Chondrocyte (in vitro differentiated cells): ENCODE data around the gene POPDC3. TPM values are rescaled to one million over a fixed set of nuclear protein-coding genes. Genes with fewer than 3 reads are reported as not detected.

Experiments
- DNase-seq: peaks from one replicate; pipeline ENCODE4 v3.0.0; 2021; ENCODE audit warnings: mixed read lengths, low spot score
- H3K27ac Mint-ChIP-seq: one replicate; pipeline ENCODE4 v1.8.0; 2021; ENCODE audit warnings: mild to moderate bottlenecking, moderate library complexity, mixed read lengths; ENCODE audit not compliant: unreplicated experiment
- H3K27me3 Mint-ChIP-seq: 2 replicates; pipeline ENCODE4 v1.8.0; 2021; ENCODE audit warnings: low read depth, mixed read lengths
- H3K36me3 Mint-ChIP-seq: 2 replicates; pipeline ENCODE4 v1.8.0; 2021; ENCODE audit warnings: low read depth, mixed read lengths
- H3K4me1 Mint-ChIP-seq: 2 replicates; pipeline ENCODE4 v1.8.0; 2021; ENCODE audit warnings: low read depth, mild to moderate bottlenecking, mixed read lengths
- H3K4me3 Mint-ChIP-seq: one replicate; pipeline ENCODE4 v1.8.0; 2021; ENCODE audit warnings: mild to moderate bottlenecking, moderate library complexity, mixed read lengths; ENCODE audit not compliant: unreplicated experiment
- H3K9me3 Mint-ChIP-seq: 2 replicates; pipeline ENCODE4 v1.8.0; 2021; ENCODE audit warnings: low read depth, mixed read lengths
- total RNA-seq: library from RNA; stranded (reverse); gene quantifications from 3 replicates; pipeline ENCODE4 v1.2.1, GENCODE V29; 2021
- TF ChIP-seq, protein P1 (sequence below): fragments of 200-600 bp; sonication (generic); IDR thresholded peaks from 2 replicates; pipeline ENCODE4 v1.5.0; 2021; ENCODE audit warnings: antibody characterized with exemption, mild to moderate bottlenecking, moderate library complexity

Gene POPDC3
- total RNA-seq, 1 donor from 2014 or later: 2.6 TPM

GRCh38 chr6:105137388-105137787 is 42.4 kb downstream of the POPDC3 start:
- H3K27me3 Mint-ChIP-seq: no peaks in the 10 kb centered on the region
- peaks cover 18% of the 10 kb centered on the region for H3K4me1 Mint-ChIP-seq
- H3K4me3 Mint-ChIP-seq: peak overlapping the region; percentile 78
- peak overlapping the region; percentile 42 for H3K27ac Mint-ChIP-seq
- no peaks in the 10 kb centered on the region for H3K9me3 Mint-ChIP-seq
- H3K36me3 Mint-ChIP-seq: no peaks in the 10 kb centered on the region
- no peak for DNase-seq
- TF ChIP-seq, protein P1, sequence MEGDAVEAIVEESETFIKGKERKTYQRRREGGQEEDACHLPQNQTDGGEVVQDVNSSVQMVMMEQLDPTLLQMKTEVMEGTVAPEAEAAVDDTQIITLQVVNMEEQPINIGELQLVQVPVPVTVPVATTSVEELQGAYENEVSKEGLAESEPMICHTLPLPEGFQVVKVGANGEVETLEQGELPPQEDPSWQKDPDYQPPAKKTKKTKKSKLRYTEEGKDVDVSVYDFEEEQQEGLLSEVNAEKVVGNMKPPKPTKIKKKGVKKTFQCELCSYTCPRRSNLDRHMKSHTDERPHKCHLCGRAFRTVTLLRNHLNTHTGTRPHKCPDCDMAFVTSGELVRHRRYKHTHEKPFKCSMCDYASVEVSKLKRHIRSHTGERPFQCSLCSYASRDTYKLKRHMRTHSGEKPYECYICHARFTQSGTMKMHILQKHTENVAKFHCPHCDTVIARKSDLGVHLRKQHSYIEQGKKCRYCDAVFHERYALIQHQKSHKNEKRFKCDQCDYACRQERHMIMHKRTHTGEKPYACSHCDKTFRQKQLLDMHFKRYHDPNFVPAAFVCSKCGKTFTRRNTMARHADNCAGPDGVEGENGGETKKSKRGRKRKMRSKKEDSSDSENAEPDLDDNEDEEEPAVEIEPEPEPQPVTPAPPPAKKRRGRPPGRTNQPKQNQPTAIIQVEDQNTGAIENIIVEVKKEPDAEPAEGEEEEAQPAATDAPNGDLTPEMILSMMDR: no peak

GRCh38 chr6:105136431-105137350 is 43.1 kb downstream of the POPDC3 start:
- Mint-ChIP-seq H3K36me3 (peaks cover 2% of the 10 kb centered on the region), H3K4me1 (peaks cover 18% of the 10 kb centered on the region), H3K9me3 (no peaks in the 10 kb centered on the region), H3K27me3 (no peaks in the 10 kb centered on the region), H3K4me3 (peak overlapping the region; percentile 78), H3K27ac (no peak overlapping the region)
- TF ChIP-seq, protein P1: peak; percentile 61
- no peak for DNase-seq

DNA sequence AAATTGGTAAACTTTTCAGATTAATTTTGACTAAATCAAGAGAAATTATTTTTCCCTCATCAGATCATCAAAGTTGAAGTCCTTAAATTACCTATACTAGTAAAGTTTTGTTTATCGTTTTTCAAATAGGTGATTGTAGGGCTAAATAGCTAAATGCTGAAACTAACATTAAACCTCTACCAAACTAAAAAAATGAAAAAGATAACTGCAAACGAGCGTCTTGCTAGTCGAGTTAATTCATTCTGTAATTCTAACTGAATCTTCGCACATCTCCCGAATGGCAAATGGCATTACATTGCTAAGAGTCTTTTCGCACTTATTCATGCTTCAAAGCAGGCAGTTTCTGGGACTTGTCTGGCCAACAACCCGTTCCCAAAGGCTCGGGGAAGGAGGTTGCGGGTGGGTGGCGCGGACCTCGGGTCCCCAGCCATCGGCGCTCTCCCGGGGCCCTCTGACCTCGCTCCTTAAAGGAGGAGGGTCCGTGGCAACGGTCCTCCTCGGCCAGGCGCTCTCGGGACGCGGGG is 43.8 kb downstream of the POPDC3 start:
- Mint-ChIP-seq H3K9me3 (no peaks in the 10 kb centered on the region), H3K4me1 (peaks cover 15% of the 10 kb centered on the region), H3K36me3 (peaks cover 3% of the 10 kb centered on the region), H3K27ac (no peak overlapping the region), H3K27me3 (no peaks in the 10 kb centered on the region), H3K4me3 (peak overlapping the region; percentile 75)
- TF ChIP-seq, protein P1: no peak
- DNase-seq: no peak

DNA sequence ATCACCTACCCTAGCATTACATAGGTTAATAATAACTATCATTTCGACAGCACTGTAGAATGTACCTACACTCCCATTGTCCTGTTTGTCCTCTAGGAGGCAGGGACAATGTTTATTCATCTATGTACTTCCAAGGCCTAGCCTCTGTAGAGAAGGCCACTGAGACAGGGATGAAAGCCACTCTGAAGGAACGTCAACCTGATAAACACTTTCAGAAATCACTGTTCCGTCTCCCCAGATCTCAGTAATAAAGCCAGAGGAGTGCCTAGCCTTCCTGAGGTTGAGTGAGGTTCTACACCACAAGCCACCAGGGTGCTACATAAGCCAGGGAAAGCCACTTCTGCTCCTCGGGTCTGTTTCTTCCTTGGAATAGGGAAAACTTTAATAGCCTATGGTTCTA is 44.8 kb downstream of the POPDC3 start:
- no peaks in the 10 kb centered on the region for H3K9me3 Mint-ChIP-seq
- peaks cover 3% of the 10 kb centered on the region for H3K36me3 Mint-ChIP-seq
- peaks cover 15% of the 10 kb centered on the region for H3K4me1 Mint-ChIP-seq
- H3K4me3 Mint-ChIP-seq: no peak overlapping the region
- H3K27me3 Mint-ChIP-seq: no peaks in the 10 kb centered on the region
- no peak overlapping the region for H3K27ac Mint-ChIP-seq
- no peak for DNase-seq
- TF ChIP-seq, protein P1: peak; percentile 55

DNA sequence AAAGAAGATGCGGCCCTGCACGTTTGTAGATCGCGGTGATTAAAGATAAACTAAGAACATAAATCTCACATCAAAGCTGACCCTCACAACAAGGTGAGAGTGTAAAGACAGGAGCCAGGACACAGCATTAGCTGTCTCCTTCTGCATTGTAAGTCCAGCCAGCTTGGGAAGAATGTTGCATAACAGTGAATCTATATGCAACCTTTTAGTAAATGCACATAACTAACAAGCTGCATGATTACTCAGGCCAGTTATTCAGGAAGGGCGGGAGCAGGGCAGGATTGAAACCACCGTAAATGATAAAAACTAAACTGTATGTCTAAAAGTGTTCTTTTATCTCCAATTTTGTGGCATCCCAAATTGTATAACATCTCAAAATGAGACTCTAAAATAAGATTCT is 57.1 kb downstream of the POPDC3 start:
- Mint-ChIP-seq H3K36me3 (peaks cover 12% of the 10 kb centered on the region), H3K27me3 (no peaks in the 10 kb centered on the region), H3K4me1 (peaks cover 6% of the 10 kb centered on the region), H3K27ac (no peak overlapping the region), H3K9me3 (no peaks in the 10 kb centered on the region), H3K4me3 (no peak overlapping the region)
- no peak for DNase-seq
- TF ChIP-seq, protein P1: no peak
